ENCODE results near the gene ALKBH3. TPM values are rescaled to one million over a fixed set of nuclear protein-coding genes. Genes with fewer than 3 reads are reported as not detected.

Gene ALKBH3
- total RNA-seq, 4 donors from 2014 or later = 25.4 to 39.6 (median 34.9) TPM

DNA sequence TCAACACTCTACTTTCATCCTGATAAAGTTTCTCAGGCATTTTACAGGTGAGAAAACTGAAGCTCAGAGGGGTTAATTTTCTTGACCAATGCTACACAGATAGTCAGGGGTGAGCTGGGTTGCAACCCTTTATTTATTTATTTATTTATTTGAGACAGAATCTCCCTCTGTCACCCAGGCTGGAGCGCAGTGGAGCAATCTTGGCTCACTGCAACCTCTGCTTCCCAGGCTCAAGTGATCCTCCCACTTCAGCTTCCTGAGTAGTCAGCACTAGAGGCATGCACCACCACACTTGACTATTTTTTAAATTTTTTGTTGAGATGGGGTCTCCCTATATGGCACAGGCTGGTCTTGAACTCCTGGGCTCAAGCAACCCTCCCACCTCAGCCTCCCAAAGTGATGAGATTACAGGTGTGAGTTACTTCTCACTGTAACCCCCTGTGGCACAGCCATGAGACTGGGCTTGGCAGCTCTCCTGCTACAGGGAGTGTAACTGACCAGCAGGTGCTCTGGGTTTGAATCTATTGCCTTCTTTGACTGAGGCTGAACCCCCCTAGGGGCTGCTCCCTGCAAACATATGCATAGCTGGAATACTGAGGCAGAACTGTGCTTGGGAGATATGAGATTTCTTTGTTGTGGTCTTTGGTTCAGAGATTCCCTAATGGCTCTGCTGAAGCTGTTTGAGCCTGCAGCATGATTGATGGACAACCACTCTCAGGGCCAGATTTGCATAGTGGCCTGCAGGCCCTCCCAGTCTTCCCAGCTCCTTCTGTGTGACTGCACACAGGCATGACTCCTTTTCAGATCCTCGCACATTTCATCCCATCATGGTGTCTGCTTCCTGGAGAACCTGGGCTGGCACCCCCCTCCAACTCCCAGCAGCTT is 68.0 kb downstream of the ALKBH3 start:
- TF ChIP-seq, protein P1, sequence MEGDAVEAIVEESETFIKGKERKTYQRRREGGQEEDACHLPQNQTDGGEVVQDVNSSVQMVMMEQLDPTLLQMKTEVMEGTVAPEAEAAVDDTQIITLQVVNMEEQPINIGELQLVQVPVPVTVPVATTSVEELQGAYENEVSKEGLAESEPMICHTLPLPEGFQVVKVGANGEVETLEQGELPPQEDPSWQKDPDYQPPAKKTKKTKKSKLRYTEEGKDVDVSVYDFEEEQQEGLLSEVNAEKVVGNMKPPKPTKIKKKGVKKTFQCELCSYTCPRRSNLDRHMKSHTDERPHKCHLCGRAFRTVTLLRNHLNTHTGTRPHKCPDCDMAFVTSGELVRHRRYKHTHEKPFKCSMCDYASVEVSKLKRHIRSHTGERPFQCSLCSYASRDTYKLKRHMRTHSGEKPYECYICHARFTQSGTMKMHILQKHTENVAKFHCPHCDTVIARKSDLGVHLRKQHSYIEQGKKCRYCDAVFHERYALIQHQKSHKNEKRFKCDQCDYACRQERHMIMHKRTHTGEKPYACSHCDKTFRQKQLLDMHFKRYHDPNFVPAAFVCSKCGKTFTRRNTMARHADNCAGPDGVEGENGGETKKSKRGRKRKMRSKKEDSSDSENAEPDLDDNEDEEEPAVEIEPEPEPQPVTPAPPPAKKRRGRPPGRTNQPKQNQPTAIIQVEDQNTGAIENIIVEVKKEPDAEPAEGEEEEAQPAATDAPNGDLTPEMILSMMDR (IDR thresholded peaks at IDR 0.05; ENCODE audit: low read depth) = no peak

- TF ChIP-seq, protein P1 (IDR thresholded peaks at IDR 0.05; ENCODE audit: low read depth) = no peak
These were observed 69.8 kb downstream of the ALKBH3 start for GRCh38 chr11:43950311-43950855.

DNA sequence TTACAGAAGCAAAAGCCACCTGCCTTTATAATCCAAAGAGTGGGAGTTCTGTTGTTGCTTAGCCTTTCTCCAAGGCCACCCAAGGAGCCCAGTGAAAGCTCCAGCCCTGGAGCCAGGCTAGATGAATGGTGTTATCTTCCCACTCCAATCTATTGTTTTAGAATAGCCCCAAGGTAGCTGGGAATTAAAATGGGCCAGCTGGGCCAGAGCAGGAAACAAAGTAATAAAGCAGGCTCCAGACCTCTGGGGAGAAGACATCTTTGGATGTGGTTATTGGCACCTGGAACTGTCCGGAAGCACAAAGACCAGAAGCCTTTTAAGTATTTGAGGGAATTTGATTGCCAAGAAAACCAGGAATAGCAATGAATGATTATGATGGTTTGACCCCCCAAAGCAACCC is 70.6 kb downstream of the ALKBH3 start:
- TF ChIP-seq, protein P1 (IDR thresholded peaks at IDR 0.05; ENCODE audit: low read depth) = no peak

- TF ChIP-seq, protein P1 (IDR thresholded peaks at IDR 0.05; ENCODE audit: low read depth) = no peak
These were observed 71.4 kb downstream of the ALKBH3 start for GRCh38 chr11:43952020-43952400.

- TF ChIP-seq, protein P1 (IDR thresholded peaks at IDR 0.05; ENCODE audit: low read depth) = no peak
These were observed 72.0 kb downstream of the ALKBH3 start for GRCh38 chr11:43952401-43953342.

DNA sequence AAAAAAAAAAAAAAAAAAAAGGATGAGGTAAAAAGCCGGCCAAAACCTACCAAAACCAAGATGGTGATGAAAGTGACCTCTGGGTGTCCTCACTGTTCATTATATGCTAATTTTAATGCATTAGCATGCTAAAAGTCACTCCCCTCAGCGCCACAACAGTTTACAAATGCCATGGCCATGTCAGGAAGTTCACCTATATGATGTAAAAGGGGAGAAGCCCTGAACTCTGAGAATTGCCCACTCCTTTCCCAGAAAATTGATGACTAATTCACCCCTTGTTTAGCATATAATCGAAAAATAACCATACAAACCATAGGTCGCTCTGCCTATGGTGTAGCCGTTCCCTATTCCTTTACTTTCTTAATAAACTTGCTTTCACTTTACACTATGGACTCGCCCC is 72.9 kb downstream of the ALKBH3 start:
- TF ChIP-seq, protein P1 (IDR thresholded peaks at IDR 0.05; ENCODE audit: low read depth) = no peak
